Activated CD4-positive, alpha-beta memory T cell treated with anti-CD3 and anti-CD28 coated beads for 36 hours (primary cell): ENCODE results near the gene NXN. TPM values are rescaled to one million over a fixed set of nuclear protein-coding genes. Genes with fewer than 3 reads are reported as not detected.
"Not testable (repeated sequence)": the region's sequence is repeated elsewhere in the genome, so short reads cannot be mapped to it uniquely, and the experiment has no call there.

Experiments
- CTCF ChIA-PET: fragments of 350-600 bp; sonication (Branson Sonifier 250); formaldehyde crosslinking; loops from one replicate; lab custom pipeline; 2021; ENCODE audit warnings: antibody characterized with exemption, inconsistent platforms; lab: Charles Lee
- POLR2A ChIA-PET: fragments of 350-600 bp; sonication (Branson Sonifier 250); formaldehyde crosslinking; loops from one replicate; lab custom pipeline; 2021; ENCODE audit warnings: antibody characterized with exemption; lab: Charles Lee
- DNase-seq: peaks from one replicate; pipeline ENCODE4 v3.0.0-alpha.2; 2020
- H3K27ac Mint-ChIP-seq: one replicate; pipeline ENCODE4 v1.8.0; 2021; ENCODE audit warnings: mixed read lengths
- H3K27me3 Mint-ChIP-seq: one replicate; pipeline ENCODE4 v1.8.0; 2021; ENCODE audit warnings: mixed read lengths
- H3K36me3 Mint-ChIP-seq: one replicate; pipeline ENCODE4 v1.8.0; 2021; ENCODE audit warnings: mixed read lengths
- H3K4me1 Mint-ChIP-seq: one replicate; pipeline ENCODE4 v1.8.0; 2021; ENCODE audit warnings: low read depth, mixed read lengths
- H3K4me3 Mint-ChIP-seq: one replicate; pipeline ENCODE4 v1.8.0; 2021; ENCODE audit warnings: mild to moderate bottlenecking, mixed read lengths
- H3K9me3 Mint-ChIP-seq: one replicate; pipeline ENCODE4 v1.8.0; 2021; ENCODE audit warnings: mixed read lengths
- intact Hi-C: fragments of 100-400 bp; cut with micrococcal nuclease; formaldehyde crosslinking; loops from one replicate; pipeline ENCODE4 v1.15.1; 2023
- total RNA-seq, 2 experiments: library from RNA; stranded (reverse); gene quantifications; one replicate each; pipeline ENCODE4 v1.2.3, GENCODE V29; 2021

Gene NXN
- total RNA-seq, 2 experiments from 2014 or later: 0.31 to 0.33 TPM

GRCh38 chr17:767076-767475, 212.5 kb downstream of the NXN start:
- intact Hi-C loops: no loop called here
- ChIA-PET POLR2A (no interaction called here), CTCF (no interaction called here)
- no peak for DNase-seq
- Mint-ChIP-seq H3K4me3 (no peak overlapping the region), H3K9me3 (no peaks in the 10 kb centered on the region), H3K4me1 (no peaks in the 10 kb centered on the region), H3K27me3 (no peaks in the 10 kb centered on the region), H3K27ac (no peak overlapping the region), H3K36me3 (peaks cover 34% of the 10 kb centered on the region)

GRCh38 chr17:760371-760770, 219.2 kb downstream of the NXN start:
- intact Hi-C loops: no loop called here
- ChIA-PET POLR2A (no interaction called here), CTCF (no interaction called here)
- Mint-ChIP-seq H3K4me1 (no peaks in the 10 kb centered on the region), H3K36me3 (peaks cover 32% of the 10 kb centered on the region), H3K4me3 (no peak overlapping the region), H3K9me3 (peaks cover 5% of the 10 kb centered on the region), H3K27ac (no peak overlapping the region), H3K27me3 (no peaks in the 10 kb centered on the region)
- no peak for DNase-seq

GRCh38 chr17:759964-760363, 219.6 kb downstream of the NXN start:
- CTCF ChIA-PET: no interaction called here
- H3K27me3 Mint-ChIP-seq: no peaks in the 10 kb centered on the region
- H3K4me3 Mint-ChIP-seq: no peak overlapping the region
- H3K36me3 Mint-ChIP-seq: peaks cover 34% of the 10 kb centered on the region
- H3K27ac Mint-ChIP-seq: no peak overlapping the region
- no peaks in the 10 kb centered on the region for H3K4me1 Mint-ChIP-seq
- DNase-seq: no peak
- peaks cover 9% of the 10 kb centered on the region for H3K9me3 Mint-ChIP-seq
- intact Hi-C loops: no loop called here
- POLR2A ChIA-PET: no interaction called here

GRCh38 chr17:756010-756567, 223.5 kb downstream of the NXN start:
- intact Hi-C loops, H3K9me3 Mint-ChIP-seq, POLR2A ChIA-PET, H3K4me3 Mint-ChIP-seq, DNase-seq, H3K27ac Mint-ChIP-seq, H3K27me3 Mint-ChIP-seq: not testable (repeated sequence)
- Mint-ChIP-seq H3K36me3 (peaks cover 29% of the 10 kb centered on the region), H3K4me1 (peaks cover 12% of the 10 kb centered on the region)
- CTCF ChIA-PET: interaction anchor here (1.0 kb wide), 1 partner anchor 225 kb away, joined by 3 read pairs; no protein-coding TSS in a partner anchor

- H3K27me3 Mint-ChIP-seq, H3K4me3 Mint-ChIP-seq, POLR2A ChIA-PET, H3K9me3 Mint-ChIP-seq, DNase-seq, H3K27ac Mint-ChIP-seq, intact Hi-C loops: not testable (repeated sequence)
- CTCF ChIA-PET: interaction anchor here (1.0 to 1.2 kb wide), 2 partner anchors 18 to 225 kb away, joined by 3 to 4 read pairs; no protein-coding TSS in a partner anchor
- H3K36me3 Mint-ChIP-seq: peaks cover 25% of the 10 kb centered on the region
- H3K4me1 Mint-ChIP-seq: peaks cover 17% of the 10 kb centered on the region
Measured at GRCh38 chr17:755319-755961, 224.1 kb downstream of the NXN start.

GRCh38 chr17:753418-753817, 226.2 kb downstream of the NXN start:
- no peaks in the 10 kb centered on the region for H3K27me3 Mint-ChIP-seq
- DNase-seq: no peak
- peaks cover 9% of the 10 kb centered on the region for H3K9me3 Mint-ChIP-seq
- peaks cover 25% of the 10 kb centered on the region for H3K36me3 Mint-ChIP-seq
- H3K4me1 Mint-ChIP-seq: peaks cover 30% of the 10 kb centered on the region
- CTCF ChIA-PET: interaction anchor here (1.3 to 2.2 kb wide), 2 partner anchors 23 to 243 kb away, joined by 4 to 9 read pairs; partner anchors contain the start of gene TIMM22
- intact Hi-C loops: loop anchor here (5.0 kb wide), 1 partner anchor 341 kb away; a partner anchor contains a TSS
- POLR2A ChIA-PET: no interaction called here
- H3K27ac Mint-ChIP-seq: no peak overlapping the region
- peak overlapping the region; percentile 15 for H3K4me3 Mint-ChIP-seq

- H3K27me3 Mint-ChIP-seq: no peaks in the 10 kb centered on the region
- peak overlapping the region; percentile 87 for H3K27ac Mint-ChIP-seq
- H3K4me3 Mint-ChIP-seq: peak overlapping the region; percentile 97
- CTCF ChIA-PET: interaction anchor here (0.7 to 2.2 kb wide), 7 partner anchors 9 to 341 kb away, joined by 4 to 12 read pairs (median 5); partner anchors contain the start of genes GLOD4, MRM3 and TIMM22
- peaks cover 35% of the 10 kb centered on the region for H3K4me1 Mint-ChIP-seq
- intact Hi-C loops: loop anchor here (5.0 kb wide), 1 partner anchor 340 kb away; a partner anchor contains a TSS
- peaks cover 32% of the 10 kb centered on the region for H3K36me3 Mint-ChIP-seq
- DNase-seq: no peak
- peaks cover 9% of the 10 kb centered on the region for H3K9me3 Mint-ChIP-seq
- POLR2A ChIA-PET: interaction anchor here (3.5 kb wide), 1 partner anchor 29 kb away, joined by 12 read pairs; the partner anchor contains the start of genes GLOD4 and MRM3
Measured at GRCh38 chr17:752620-753219, 226.9 kb downstream of the NXN start.

- intact Hi-C loops: loop anchor here (5.0 kb wide), 1 partner anchor 340 kb away; a partner anchor contains a TSS
- peaks cover 9% of the 10 kb centered on the region for H3K9me3 Mint-ChIP-seq
Measured at GRCh38 chr17:752002-752619, 227.5 kb downstream of the NXN start, which contains the start of gene GEMIN4. Gene GEMIN4 (minus strand): TSS chr17:752264. CDS start chr17:752142, 122 bp downstream.

GRCh38 chr17:751269-752001, 228.1 kb downstream of the NXN start:
- peak overlapping the region; percentile 97 for H3K4me3 Mint-ChIP-seq
- H3K27me3 Mint-ChIP-seq: no peaks in the 10 kb centered on the region
- H3K36me3 Mint-ChIP-seq: peaks cover 32% of the 10 kb centered on the region
- DNase-seq: peak; percentile 67
- peaks cover 35% of the 10 kb centered on the region for H3K4me1 Mint-ChIP-seq
- ChIA-PET CTCF (interaction anchor here (1.1 to 2.0 kb wide), 5 partner anchors 14 to 339 kb away, joined by 3 to 7 read pairs (median 5); partner anchors contain the start of genes GLOD4, MRM3 and VPS53), POLR2A (interaction anchor here (1.0 to 3.5 kb wide), 4 partner anchors 10 to 36 kb away, joined by 3 to 12 read pairs (median 4); partner anchors contain the start of genes GLOD4 and MRM3)
- H3K27ac Mint-ChIP-seq: peak overlapping the region; percentile 85
- H3K9me3 Mint-ChIP-seq: peaks cover 9% of the 10 kb centered on the region
- intact Hi-C loops: loop anchor here (2.0 to 5.0 kb wide), 2 partner anchors 31 to 339 kb away; partner anchors contain the start of genes GLOD4 and MRM3

More at GRCh38 chr17:752002-752619, 227.5 kb downstream of the NXN start, which contains the start of gene GEMIN4:
- Mint-ChIP-seq H3K36me3 (peaks cover 32% of the 10 kb centered on the region), H3K4me3 (peak within 1 kb of the TSS; percentile 97), H3K4me1 (peaks cover 35% of the 10 kb centered on the region), H3K27ac (peak within 1 kb of the TSS; percentile 87), H3K27me3 (no peaks in the 10 kb centered on the region)
- ChIA-PET POLR2A (interaction anchor here (3.5 kb wide), 1 partner anchor 30 kb away, joined by 12 read pairs; the partner anchor contains the start of genes GLOD4 and MRM3), CTCF (interaction anchor here (1.0 to 2.2 kb wide), 7 partner anchors 13 to 340 kb away, joined by 3 to 12 read pairs (median 5); partner anchors contain the start of genes GLOD4, MRM3 and TIMM22)
- DNase-seq: peak; percentile 98

GRCh38 chr17:750431-751037, 229.0 kb downstream of the NXN start:
- peaks cover 38% of the 10 kb centered on the region for H3K36me3 Mint-ChIP-seq
- intact Hi-C loops: loop anchor here (2.0 to 5.0 kb wide), 2 partner anchors 32 to 338 kb away; partner anchors contain the start of genes GLOD4 and MRM3
- no peaks in the 10 kb centered on the region for H3K27me3 Mint-ChIP-seq
- no peak overlapping the region for H3K27ac Mint-ChIP-seq
- peaks cover 35% of the 10 kb centered on the region for H3K4me1 Mint-ChIP-seq
- H3K9me3 Mint-ChIP-seq: peaks cover 6% of the 10 kb centered on the region
- CTCF ChIA-PET: interaction anchor here (1.0 to 1.1 kb wide), 3 partner anchors 37 to 231 kb away, joined by 3 to 6 read pairs (median 5); partner anchors contain the start of gene VPS53
- POLR2A ChIA-PET: interaction anchor here (1.0 to 3.5 kb wide), 4 partner anchors 9 to 35 kb away, joined by 3 to 12 read pairs (median 4); partner anchors contain the start of genes GLOD4 and MRM3
- peak overlapping the region; percentile 97 for H3K4me3 Mint-ChIP-seq
- DNase-seq: no peak
